Hepatocyte (in vitro differentiated cells): ENCODE measurements around the gene ZBTB48. TPM values are rescaled to one million over a fixed set of nuclear protein-coding genes. Genes with fewer than 3 reads are reported as not detected.
"Not testable (repeated sequence)": the region's sequence is repeated elsewhere in the genome, so short reads cannot be mapped to it uniquely, and the experiment has no call there.

Experiments used
- DNase-seq: peaks from one replicate; pipeline ENCODE4 v3.0.0-alpha.2; 2016; ENCODE audit warnings: low spot score
- H2AFZ ChIP-seq: fragments of 200-600 bp; sonication (generic); 2 replicates; pipeline ENCODE4 v1.6.0; 2016; ENCODE audit warnings: antibody characterized with exemption, mild to moderate bottlenecking
- H3K27ac ChIP-seq: fragments of 200-600 bp; sonication (generic); 2 replicates; pipeline ENCODE4 v1.5.1; 2016; ENCODE audit warnings: mild to moderate bottlenecking
- H3K27me3 ChIP-seq: fragments of 200-600 bp; sonication (generic); 2 replicates; pipeline ENCODE4 v1.6.1; 2016
- H3K36me3 ChIP-seq: fragments of 200-600 bp; sonication (generic); replicated peaks from 2 replicates; pipeline ENCODE4 v1.5.1; 2016; ENCODE audit warnings: low read depth; ENCODE audit not compliant: insufficient read depth
- H3K4me1 ChIP-seq: fragments of 200-600 bp; sonication (generic); 2 replicates; pipeline ENCODE4 v1.5.1; 2016; ENCODE audit warnings: mild to moderate bottlenecking, moderate library complexity; ENCODE audit not compliant: insufficient read depth
- H3K4me2 ChIP-seq: fragments of 200-600 bp; sonication (generic); 2 replicates; pipeline ENCODE4 v1.6.0; 2016
- H3K4me3 ChIP-seq: fragments of 200-600 bp; sonication (generic); 2 replicates; pipeline ENCODE4 v1.5.1; 2016; ENCODE audit warnings: mild to moderate bottlenecking
- H3K79me2 ChIP-seq: fragments of 200-600 bp; sonication (generic); 2 replicates; pipeline ENCODE4 v1.6.0; 2017; ENCODE audit warnings: mild to moderate bottlenecking
- H3K9me2 ChIP-seq: fragments of 200-600 bp; sonication (generic); replicated peaks from 2 replicates; pipeline ENCODE4 v1.6.0; 2017; ENCODE audit warnings: mild to moderate bottlenecking; ENCODE audit not compliant: insufficient read depth
- H3K9me3 ChIP-seq: fragments of 200-600 bp; sonication (generic); 2 replicates; pipeline ENCODE4 v1.5.1; 2016; ENCODE audit warnings: low read depth, mild to moderate bottlenecking
- H4K20me1 ChIP-seq: fragments of 200-600 bp; sonication (generic); 2 replicates; pipeline ENCODE4 v1.6.0; 2016; ENCODE audit warnings: mild to moderate bottlenecking; ENCODE audit not compliant: insufficient read depth, poor library complexity, severe bottlenecking
- EZH2 ChIP-seq: fragments of 200-600 bp; sonication (generic); IDR thresholded peaks from 2 replicates; pipeline ENCODE4 v1.6.1; 2016; ENCODE audit warnings: antibody characterized with exemption, mild to moderate bottlenecking, borderline replicate concordance
- EZH2phosphoT487 ChIP-seq: fragments of 200-600 bp; sonication (generic); IDR thresholded peaks from one replicate; pipeline ENCODE4 v1.6.1; 2018; ENCODE audit warnings: antibody characterized with exemption, mild to moderate bottlenecking, low read depth, moderate library complexity; ENCODE audit not compliant: unreplicated experiment, severe bottlenecking
- WGBS: methylation state at CpG from one replicate; pipeline ENCODE4 v1.1.6; 2016; ENCODE audit warnings: low lambda C conversion rate; ENCODE audit errors: missing lambda C conversion rate; 5-methylcytosine and 5-hydroxymethylcytosine counted together
- polyA plus RNA-seq: library from polyadenylated mRNA; unstranded; fragments of >200 nt; fragmentation: Nextera tagmentation; extraction: Ambion mirVana; gene quantifications from 2 replicates; pipeline ENCODE4 v1.2.1, GENCODE V29; 2016
- total RNA-seq: library from RNA; depleted of rRNA; stranded (reverse); fragments of >200 nt; gene quantifications from 2 replicates; pipeline ENCODE4 v1.2.3, GENCODE V29; 2014
- TF ChIP-seq, protein P1 (sequence below): fragments of 200-600 bp; sonication (generic); IDR thresholded peaks from 2 replicates; pipeline ENCODE4 v1.5.1; 2016; ENCODE audit warnings: antibody characterized with exemption, mild to moderate bottlenecking; ENCODE audit not compliant: poor library complexity

ZBTB48 gene
- total and polyA plus RNA-seq, 2 experiments from 2014 or later: 22.9 to 24.8 TPM

DNA sequence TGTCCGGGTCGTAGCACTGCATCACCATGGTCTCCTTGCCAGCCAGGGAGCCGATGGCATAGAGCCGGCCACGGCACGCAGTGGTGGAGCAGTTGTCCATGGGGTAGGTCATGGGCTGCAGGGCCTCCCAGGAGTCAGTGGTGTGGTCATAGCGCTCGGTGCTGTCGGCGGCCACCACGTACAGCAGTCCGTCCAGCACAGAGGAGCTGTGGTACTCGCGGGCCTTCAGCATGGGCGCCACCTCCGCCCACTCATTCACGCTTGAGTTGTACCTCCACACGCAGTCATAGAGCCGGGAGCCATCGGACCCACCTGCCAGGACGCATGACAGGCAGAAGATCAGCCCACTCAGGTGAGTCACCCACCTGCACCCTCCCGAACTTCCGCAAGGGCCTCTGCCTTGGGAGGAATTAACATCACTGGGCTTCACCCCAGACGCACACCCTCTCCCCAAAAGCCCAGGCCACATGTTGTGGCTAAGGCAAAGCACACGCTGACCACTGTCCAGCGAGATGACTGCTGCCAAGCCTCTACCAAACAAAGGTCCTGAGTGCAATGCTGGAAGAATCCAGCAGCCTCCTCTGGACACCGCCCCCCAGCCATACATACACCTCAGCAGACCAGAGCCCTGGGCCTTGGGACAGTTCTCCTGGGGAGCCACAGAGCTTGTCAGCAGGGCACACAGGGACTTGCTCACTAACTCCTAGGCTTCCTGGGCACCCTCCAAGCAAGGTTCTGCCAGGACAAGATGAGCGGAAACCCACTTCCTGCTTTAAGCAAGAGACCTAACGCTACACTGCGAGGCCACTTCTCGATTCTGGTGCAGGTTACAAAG lies 19.6 kb downstream of the ZBTB48 start:
- no peak overlapping the region for H2AFZ ChIP-seq
- no peaks in the 10 kb centered on the region for H3K36me3 ChIP-seq
- no peak for DNase-seq
- peaks cover 29% of the 10 kb centered on the region for H4K20me1 ChIP-seq
- H3K27ac ChIP-seq: no peak overlapping the region
- H3K9me3 ChIP-seq: no peaks in the 10 kb centered on the region
- no peaks in the 10 kb centered on the region for H3K9me2 ChIP-seq
- TF ChIP-seq EZH2phosphoT487: no peak
- TF ChIP-seq EZH2: no peak
- TF ChIP-seq, protein P1, sequence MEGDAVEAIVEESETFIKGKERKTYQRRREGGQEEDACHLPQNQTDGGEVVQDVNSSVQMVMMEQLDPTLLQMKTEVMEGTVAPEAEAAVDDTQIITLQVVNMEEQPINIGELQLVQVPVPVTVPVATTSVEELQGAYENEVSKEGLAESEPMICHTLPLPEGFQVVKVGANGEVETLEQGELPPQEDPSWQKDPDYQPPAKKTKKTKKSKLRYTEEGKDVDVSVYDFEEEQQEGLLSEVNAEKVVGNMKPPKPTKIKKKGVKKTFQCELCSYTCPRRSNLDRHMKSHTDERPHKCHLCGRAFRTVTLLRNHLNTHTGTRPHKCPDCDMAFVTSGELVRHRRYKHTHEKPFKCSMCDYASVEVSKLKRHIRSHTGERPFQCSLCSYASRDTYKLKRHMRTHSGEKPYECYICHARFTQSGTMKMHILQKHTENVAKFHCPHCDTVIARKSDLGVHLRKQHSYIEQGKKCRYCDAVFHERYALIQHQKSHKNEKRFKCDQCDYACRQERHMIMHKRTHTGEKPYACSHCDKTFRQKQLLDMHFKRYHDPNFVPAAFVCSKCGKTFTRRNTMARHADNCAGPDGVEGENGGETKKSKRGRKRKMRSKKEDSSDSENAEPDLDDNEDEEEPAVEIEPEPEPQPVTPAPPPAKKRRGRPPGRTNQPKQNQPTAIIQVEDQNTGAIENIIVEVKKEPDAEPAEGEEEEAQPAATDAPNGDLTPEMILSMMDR: no peak
- H3K4me3 ChIP-seq: no peak overlapping the region
- peak overlapping the region; percentile 88 for H3K4me2 ChIP-seq
- no peaks in the 10 kb centered on the region for H3K27me3 ChIP-seq
- peaks cover 56% of the 10 kb centered on the region for H3K79me2 ChIP-seq
- peaks cover 25% of the 10 kb centered on the region for H3K4me1 ChIP-seq
- WGBS: 96% methylated on average over 31 of the region's 31 CpGs

DNA sequence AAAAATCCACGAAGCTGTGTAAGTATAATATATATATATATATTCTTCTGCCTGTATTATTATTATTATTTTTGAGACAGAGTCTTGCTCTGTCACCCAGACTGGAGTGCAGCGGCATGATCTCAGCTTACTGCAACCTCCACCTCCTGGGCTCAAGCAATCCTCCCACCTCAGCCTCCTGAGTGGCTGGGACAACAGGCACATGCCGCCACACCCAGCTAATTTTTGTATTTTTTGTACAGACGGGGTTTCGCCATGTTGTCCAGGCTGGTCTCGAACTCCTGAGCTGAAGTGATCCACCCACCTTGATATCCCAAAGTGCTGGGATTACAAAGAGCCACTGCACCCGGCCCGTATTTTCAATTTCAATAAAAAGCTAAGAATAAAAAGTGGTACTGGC lies 20.2 kb downstream of the ZBTB48 start:
- H2AFZ ChIP-seq, H3K27me3 ChIP-seq, H3K9me3 ChIP-seq, H3K9me2 ChIP-seq, DNase-seq, H3K36me3 ChIP-seq: not testable (repeated sequence)
- H3K27ac ChIP-seq: peak overlapping the region; percentile 100
- H3K4me2 ChIP-seq: peak overlapping the region; percentile 88
- peaks cover 59% of the 10 kb centered on the region for H3K79me2 ChIP-seq
- H3K4me3 ChIP-seq: peak overlapping the region; percentile 6
- WGBS: 87% methylated on average over 8 of the region's 8 CpGs
- H3K4me1 ChIP-seq: peaks cover 31% of the 10 kb centered on the region
- H4K20me1 ChIP-seq: peaks cover 29% of the 10 kb centered on the region

DNA sequence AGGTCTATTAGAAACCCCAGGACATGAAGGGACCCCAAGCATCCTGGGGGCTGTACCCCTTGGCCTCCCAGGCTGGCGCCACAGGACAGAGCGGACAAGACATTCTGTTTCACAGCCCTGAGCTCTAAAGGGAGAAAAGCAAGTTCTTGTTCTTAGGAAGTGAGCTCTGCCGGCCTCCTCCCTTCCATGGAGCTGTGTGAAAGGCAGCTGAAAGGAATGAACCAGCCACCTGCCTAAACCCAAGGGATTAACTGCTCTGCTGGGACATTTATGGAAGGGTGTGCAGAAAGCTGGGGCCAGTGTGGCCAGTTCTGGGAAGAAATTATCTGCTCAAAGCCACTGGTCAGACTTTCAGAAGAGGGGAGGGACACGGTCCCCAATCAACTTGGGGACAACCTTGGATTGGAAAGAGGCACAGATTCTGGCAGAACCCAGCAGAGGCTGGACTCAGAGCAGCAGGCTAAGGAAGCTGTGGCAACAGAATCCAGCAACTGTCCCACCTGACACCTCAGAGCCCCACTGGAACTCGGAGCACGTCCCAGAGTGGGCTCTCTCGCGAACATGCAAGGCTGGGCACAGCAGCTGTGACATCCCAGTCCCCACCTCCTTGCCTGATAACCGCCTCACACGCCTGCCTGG lies 20.7 kb downstream of the ZBTB48 start:
- Histone ChIP-seq H3K79me2 (peaks cover 62% of the 10 kb centered on the region), H3K36me3 (no peaks in the 10 kb centered on the region), H3K4me3 (peak overlapping the region; percentile 6), H3K9me2 (no peaks in the 10 kb centered on the region), H3K27ac (peak overlapping the region; percentile 100), H3K4me1 (peaks cover 33% of the 10 kb centered on the region), H4K20me1 (peaks cover 29% of the 10 kb centered on the region), H3K4me2 (peak overlapping the region; percentile 88), H3K9me3 (no peaks in the 10 kb centered on the region), H2AFZ (no peak overlapping the region), H3K27me3 (no peaks in the 10 kb centered on the region)
- TF ChIP-seq, protein P1: no peak
- TF ChIP-seq EZH2 (no peak), EZH2phosphoT487 (no peak)
- WGBS: 27% methylated on average over 10 of the region's 10 CpGs
- DNase-seq: no peak
